Measurements from ENCODE around the gene RASA2.
A peak's percentile ranks its signal among the peaks of the same experiment; 100 is the strongest.

Gene RASA2

DNA sequence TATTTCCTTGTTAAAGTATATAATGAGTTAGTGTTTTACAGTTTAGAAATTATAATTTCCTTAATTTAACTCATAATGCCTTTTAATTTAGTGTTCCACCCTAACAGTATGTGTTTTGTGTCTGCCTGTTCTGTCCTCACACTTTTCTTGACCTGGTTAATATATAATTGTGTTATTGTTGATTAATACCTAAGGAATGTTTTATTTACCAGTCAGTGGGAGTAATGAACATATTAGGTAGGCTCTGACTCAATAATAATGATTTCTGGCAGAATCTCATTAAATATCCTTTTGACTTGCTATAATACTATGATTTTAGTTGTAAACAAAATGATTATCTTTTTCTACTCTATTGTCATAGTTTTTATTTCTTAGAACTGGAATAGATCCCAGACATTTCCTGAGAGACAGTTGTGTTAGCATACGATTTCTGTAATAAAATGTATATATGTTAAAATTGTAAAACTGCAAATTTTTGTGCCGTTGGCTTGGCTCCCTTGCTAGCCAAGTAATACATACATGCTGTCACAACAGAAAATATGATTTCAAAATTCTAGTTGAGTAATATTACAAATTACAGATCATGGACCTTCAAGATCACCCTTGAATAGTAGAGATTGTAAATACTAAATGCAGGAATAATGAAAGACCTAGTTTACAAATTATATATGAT lies 51.9 kb downstream of the RASA2 start:
- DNase-seq (ENCODE audit: low spot score), result no peak

DNA sequence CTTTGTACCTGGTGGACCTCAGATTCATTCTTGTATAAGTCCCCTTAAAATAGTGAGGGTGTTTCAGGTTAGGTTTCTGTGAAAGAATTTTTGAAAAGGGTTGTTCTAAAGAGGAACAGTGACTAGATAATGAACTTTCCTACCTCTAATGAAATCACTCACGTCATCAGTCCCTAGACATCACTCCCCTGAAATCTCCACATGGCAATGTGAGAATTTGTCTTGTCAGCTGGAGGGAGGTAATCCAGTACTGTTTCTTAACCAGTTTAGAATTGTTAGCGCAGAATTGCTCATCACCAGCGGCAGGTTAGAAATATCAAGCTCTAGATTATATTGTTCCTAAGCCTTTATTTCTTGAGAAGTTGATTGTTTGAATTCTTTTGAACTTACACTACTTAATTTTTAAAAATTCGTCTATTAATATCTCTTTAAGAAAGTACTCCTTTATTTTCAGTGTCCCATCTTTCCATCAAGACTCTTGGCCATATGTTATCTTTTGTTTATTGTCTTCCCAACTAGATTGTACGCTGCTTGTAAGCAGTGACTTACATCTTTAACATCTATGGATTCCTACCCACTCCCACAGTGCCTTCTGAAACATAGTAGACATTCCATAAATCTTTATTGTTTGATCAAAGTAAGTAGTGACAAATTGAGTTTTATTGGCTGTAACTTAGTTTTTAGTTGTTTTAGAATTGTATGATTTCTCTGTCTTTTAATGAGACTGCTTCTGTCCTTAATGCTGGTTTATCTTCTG lies 52.8 kb downstream of the RASA2 start:
- DNase-seq (ENCODE audit: low spot score), result no peak

DNA sequence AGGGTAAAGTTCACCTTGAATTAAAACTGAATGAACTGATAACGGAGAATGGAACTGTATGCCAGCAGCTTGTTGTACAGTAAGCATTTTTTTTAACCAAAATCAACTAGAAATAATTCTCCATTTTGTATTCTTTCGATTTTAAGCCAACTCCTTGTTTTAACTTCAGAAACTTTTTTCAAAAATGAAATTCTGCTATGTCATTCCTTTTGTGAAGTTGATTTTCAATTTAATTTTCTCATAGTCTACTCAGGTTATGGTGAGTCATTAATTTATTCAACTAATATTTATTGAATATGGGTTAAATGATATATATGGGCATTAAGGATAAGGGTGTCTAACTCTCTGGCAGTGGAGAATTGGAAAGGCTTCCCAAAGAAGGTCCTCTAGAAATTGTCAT lies 53.7 kb downstream of the RASA2 start:
- no peak for DNase-seq (ENCODE audit: low spot score)

DNA sequence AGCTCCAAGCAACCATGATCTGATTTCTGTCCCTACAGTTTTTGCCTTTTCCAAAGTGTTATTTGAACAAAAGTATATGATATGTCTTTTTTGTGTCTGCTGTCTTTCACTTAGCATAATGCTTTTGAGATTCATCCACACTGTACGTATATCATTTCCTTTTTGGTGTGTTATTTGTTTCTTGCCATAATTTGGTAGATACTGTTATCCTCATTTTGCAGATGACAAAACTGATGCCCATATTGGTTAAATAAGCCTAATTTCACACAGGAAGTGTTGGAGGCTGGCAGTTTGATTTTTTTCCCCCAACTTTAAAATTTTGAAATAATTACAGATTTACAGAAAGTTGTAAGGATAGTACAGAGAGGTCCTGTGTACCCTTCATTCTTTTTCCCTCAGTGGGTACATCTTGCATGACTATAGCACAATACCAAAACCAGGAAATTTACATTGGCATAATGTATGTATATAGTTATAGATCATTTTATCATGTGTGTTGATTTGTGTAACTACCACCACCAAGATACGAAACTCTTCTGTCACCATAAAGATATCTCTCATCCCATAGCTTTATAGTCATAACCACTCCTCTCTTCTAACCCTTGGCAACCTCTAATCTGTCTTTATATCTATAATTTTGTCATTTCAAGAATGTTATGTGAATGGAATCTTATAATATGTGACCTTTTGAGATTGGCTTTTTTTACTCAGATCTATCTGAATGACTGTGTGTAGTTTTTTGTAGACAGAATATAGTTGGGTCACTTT lies 55.6 kb downstream of the RASA2 start:
- no peak for DNase-seq (ENCODE audit: low spot score)

DNA sequence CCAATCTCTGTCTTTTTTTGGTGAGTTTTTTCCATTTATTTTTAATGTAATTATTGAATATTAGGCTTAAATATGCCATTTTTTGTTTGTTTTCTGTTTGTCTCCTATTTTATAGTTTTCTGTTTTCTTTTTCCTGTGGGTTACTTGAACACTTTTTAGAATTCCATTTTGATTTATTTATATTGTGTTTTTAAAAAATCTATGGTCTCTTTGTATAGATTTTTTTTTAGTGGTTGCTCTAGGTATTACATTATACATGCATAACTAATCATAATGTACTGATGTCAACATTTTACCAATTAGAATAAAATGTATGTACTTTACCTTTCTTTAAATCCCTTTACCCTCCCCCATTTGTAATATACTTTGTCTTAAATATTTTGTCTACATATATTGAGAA lies 56.2 kb downstream of the RASA2 start:
- DNase-seq (ENCODE audit: low spot score), result no peak

DNA sequence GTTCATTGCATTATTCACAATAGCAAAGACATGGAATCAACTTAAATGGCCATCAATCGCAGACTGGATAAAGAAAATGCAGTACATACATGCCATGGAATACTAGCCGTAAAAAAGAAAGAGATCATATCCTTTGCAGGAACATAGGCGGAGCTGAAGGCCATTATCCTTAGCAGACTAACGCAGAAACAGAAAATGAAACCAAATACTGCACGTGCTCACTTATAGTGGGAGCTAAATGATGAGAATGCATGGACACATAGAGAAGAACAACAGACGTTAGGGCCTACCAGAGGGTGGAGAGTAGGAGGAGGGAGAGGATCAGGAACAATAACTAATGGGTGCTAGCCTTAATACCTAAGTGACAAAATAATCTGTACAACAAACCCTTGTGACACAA lies 57.9 kb downstream of the RASA2 start:
- DNase-seq (ENCODE audit: low spot score), result no peak

DNA sequence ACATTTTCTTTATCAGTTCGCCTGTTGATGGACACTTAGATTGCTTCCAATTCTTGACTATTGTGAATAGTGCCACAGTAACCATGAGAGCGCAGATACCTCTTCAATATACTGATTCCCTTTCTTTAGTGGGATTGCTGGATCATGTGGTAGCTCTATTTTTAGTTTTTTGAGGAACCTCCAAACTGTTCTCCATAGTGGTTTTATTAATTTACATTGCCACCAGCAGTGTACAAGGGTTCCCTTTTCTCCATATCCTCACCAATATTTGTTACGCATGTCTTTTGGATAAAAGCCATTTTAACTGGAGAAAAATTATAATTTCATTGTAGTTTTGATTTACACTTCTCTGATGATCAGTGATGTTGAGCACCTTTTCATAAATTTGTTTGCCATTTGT lies 59.3 kb downstream of the RASA2 start:
- DNase-seq (ENCODE audit: low spot score), result no peak

DNA sequence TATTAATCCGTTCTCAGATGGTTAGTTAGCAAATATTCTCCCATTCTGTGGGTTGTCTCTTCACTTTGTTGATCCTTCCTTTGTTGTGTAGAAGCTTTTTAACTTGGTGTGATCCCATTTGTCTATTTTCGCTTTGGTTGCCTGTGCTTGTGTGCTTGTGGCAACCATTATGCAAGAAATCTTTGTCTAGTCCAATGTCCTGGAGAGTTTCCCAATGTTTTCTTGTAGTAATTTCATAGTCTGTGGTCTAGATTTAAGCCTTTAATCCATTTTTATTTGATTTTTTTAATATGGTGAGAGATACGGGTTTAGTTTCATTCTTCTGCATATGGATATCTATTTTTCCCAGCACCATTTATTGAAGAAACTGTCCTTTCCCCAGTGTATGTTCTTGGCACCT lies 59.8 kb downstream of the RASA2 start:
- DNase-seq (ENCODE audit: low spot score), result no peak

DNA sequence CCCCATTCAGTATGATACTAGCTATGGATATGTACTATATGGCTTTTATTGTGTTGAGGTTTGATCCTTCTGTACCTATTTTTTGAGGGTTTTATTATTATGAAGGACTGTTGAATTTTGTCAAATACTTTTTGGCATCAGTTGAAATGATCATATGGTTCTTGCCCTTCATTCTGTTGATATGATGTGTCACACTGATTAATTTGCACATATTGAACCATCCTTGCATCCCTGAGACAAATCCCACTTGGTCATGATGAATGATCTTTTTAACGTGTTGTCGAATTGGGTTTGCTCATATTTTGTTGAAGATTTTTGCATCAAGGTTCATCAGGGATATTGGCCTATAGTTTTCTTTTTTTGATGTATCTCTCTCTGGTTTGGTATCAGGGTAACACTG lies 61.0 kb downstream of the RASA2 start:
- DNase-seq (ENCODE audit: low spot score), result no peak

DNA sequence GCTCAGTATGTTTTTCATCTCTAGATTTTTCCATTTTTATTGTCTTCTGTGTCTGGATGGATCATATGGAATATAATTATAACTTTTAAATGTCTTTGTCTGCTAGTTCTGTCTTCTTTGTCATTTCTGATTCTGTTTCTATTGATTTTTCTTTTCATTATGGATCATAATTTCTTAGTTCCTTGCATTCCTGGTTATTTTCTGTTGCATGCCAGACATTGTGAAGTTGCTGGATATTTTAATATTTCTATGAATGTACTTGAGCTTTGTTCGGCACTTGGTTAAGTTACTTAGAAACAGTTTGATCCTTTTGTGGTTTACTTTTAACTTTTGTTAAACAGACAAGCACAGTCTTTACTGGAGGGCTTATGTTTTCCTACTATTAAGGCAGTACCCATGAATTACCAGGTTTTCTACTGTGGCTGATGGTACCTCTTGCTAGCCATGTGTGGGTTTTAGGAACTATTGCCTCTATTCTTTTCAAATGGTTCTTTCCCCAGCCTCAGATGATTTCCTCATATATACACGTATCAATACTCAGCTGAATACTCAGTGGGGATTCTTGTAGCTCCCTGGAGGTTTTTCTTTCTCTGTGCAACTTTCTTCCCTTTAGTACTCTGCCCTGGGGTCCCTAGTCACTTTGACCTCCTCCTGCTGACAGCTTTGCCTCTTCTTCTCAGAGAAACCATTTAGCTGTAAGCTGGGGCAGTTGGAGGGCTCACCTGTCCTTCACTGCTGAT lies 64.3 kb downstream of the RASA2 start:
- no peak for DNase-seq (ENCODE audit: low spot score)

DNA sequence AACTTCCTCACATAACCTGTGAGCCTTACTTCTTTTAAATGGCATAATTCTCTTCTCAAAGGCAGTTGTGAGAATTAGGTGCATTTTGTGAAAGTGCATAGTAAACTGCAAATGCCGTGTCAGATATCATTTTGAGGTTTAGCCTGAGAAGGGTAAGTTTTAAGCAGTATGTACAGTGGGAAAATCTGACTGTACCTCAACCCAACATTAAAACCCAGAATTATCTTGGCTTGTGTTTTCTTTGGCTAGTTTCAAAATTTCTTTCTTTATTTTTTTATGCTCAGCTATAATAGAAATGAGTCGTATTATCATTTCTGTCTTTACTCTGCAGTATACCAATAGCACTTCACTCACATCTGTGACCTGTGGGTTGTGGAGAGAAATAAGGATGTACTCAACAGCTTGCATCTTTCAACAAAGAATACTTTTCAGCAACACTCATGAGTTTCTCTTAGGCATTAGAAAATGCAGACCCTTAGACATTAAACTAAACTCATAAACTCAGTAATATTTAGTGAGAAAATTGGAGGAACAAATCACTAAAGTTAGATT lies 65.7 kb downstream of the RASA2 start:
- no peak for DNase-seq (ENCODE audit: low spot score)

DNA sequence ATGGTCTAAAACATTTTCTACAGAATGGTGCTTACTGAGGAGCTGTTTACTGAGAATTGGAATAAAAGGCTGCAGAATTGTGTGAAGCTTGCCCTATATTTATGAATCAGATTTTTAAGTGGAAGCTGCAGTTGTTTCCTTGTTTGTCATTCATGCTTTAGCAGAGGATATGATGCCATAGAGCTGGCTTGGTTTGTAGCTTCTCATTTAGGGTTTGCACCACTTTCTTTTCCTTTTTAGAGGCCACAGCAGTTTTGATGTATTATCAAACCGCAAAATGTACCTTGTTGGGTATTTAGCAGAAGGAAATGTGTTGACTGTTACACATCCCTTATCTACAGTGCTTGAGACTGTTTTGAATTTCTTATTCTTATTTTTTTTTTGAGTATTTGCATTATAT lies 66.2 kb downstream of the RASA2 start:
- no peak for DNase-seq (ENCODE audit: low spot score)

DNA sequence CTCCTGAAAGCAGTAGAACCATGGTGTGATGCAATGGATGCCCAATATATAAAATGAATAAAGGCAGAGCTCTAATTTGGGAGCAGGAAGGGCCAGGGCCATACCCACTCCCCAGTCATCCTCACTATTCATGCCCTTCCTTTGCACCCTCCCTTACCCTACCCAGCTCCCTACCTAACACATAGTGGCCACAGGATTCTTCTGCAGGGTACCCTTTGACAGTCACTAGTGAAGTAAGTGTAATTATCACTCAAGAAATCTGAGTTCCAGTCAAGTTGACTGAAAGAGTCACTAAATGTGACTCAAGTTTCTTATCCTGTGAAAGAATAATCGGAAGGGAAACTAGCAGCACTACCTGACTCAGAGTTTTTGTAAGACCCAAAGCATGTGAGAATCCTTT lies 69.2 kb downstream of the RASA2 start:
- no peak for DNase-seq (ENCODE audit: low spot score)

DNA sequence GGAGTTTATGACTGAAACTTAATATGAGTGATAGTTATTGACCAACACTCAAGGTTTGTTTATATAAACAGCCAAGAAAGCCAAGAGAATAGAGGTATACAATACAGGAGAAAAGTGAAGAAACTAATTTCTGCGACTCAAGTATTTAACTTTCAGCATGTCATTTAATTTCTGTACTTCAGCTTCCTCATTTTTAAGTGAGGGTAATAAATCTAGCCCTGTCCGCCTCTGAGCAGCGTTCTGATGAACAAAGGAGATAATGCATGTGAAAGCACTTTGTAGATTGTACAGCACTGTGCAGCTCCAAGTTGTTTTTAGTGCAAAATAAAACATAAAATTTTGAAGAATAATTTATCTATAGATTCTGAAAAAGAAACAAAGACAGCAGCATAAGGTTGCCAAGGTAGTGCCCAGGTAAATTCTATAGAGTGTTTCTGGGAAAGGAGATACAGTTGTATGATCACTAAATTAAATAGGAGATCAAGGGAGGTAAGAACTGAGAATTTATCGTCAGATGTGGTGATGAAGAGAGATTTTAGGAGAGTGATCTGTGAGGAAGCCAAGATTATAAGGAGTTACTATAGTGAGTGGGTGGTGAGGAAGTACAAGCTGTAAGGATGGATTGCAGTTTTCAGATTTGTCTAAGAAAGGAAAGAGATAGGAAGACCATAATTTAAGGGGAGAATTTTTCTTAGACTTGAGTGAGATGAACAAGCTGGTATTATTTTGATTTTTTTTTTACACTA lies 71.3 kb downstream of the RASA2 start:
- DNase-seq (ENCODE audit: low spot score), result no peak

DNA sequence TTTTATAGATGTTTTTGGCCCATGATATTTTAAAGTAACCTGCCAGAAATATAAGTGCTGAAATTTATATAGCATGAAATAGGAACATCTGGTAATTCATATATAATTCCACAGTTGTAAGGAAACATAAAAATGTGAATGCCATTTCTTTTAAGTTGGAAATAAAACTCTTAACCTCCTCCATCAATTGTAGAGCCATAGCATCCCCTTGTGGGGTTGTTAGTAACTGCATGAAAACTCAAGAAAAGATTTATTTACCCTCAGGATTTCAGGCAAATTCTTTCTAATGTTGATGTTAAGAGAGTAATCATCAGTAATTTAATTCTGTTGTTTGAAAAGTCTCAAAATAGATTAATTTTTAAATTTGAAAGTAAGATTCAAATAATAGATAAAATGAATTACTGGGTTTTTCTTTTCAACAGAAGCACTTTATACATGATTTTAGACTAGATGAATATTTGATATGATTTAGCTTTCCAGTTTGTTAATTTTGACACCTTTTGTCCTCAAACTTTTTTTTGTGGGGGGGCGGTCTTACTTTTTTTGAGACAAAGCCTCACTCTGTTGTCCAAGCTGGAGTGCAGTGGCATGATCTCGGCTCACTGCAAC lies 74.7 kb downstream of the RASA2 start:
- peak; percentile 54 for DNase-seq (ENCODE audit: low spot score)

DNA sequence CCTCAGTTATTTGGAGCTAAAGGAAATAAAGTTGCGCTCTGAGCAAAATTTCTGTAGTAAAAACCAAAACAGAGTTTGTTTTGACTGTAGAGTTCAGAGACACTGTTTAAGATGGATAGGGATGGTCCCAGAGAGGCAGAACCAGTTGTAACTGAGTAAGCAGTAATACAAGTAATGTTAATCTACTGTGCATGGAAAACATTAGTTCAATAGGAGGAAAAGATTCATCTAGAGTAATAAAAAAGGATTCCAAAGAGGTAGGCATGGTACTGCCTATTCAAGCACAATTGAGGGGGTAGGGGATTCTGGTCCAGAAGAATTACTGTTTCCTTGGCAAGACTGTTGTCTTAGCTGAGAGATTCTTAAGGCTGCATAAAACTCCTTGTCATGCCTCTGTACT lies 77.4 kb downstream of the RASA2 start:
- no peak for DNase-seq (ENCODE audit: low spot score)

DNA sequence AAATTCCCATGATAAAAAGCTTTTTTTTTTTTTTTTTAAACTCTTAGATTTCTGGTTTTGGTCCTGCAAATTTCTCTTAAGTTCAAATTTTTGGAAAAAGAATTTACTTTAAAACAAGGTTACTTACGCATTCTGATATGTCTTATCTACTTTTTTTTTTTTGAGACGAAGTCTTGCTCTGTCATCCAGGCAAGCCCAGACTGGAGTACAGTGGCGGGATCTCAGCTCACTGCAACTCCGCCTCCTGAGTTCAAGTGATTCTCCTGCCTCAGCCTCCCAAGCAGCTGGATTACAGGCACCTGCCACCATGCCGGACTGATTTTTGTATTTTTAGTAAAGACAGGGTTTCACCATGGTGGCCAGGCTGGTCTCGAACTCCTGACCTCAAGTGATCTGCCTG lies 83.2 kb downstream of the RASA2 start:
- DNase-seq (ENCODE audit: low spot score), result no peak

DNA sequence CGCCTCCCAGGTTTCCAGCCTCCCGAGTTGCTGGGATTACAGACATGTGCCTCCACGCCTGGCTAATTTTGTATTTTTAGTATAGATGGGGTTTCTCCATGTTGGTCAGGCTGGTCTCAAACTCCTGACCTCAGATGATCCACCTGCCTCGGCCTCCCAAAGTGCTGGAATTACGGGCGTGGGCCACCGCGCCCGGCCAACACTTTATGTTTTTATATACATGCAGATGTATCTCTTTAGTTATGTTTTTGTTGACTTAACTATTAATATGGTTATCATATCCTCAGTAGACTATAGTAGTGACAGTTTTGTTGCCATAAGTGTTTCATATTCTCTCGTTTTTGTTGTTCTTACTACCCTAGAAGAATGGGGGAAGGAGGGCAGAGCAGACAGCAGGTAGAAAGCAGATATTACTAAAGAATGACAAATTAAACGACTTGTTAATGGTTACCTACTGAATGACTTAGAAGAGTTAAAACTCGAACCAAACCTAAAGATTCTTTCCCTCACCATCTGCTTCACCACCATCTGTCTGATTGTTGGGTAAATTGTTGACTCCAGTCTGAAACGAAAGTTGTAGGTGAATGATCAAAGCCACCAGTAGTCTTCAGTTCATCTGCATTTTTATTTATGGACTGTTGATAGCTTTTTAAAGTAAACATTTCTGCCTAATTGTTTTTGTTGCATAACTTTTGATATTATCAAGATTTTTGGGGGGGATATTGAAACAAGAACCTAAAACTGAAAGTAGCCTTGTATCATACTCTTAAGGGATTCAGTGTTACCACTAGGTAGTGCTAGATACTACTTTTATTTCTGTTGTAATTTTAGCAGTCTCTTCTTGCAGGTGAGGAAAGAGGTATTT lies 89.3 kb downstream of the RASA2 start:
- DNase-seq (ENCODE audit: low spot score), result no peak

DNA sequence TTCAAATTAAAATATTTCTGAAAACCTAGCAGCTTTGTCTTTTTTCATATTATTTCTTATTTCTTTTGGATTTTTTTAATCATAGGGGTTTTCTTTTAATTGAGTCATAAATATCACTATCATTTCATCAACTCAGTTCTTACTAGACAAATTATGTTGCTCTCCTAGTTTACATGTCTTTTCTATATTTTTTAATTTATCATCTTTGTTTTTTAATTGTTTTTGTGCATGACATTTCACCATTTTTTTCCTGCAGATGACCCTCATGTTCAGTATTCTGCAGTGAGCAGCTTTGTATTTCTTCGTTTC lies 89.9 kb downstream of the RASA2 start:
- no peak for DNase-seq (ENCODE audit: low spot score)

Data from putamen (tissue), 1 donor.